Measurements from ENCODE around the gene ACOD1. TPM values are rescaled to one million over a fixed set of nuclear protein-coding genes. Genes with fewer than 3 reads are reported as not detected.

Gene ACOD1
- total and polyA plus RNA-seq, 4 donors: 0.08 TPM; not detected in 3

- Histone ChIP-seq H3K4me1 (ENCODE audit: control insufficient read depth in 4 of 4, insufficient read depth in 4 of 4, low read length in 3 of 4) (no peaks in the 10 kb centered on the region), H3K36me3 (ENCODE audit: control insufficient read depth in 4 of 4, insufficient read depth in 3 of 4, low read depth in 1 of 4, low read length in 3 of 4) (no peaks in the 10 kb centered on the region), H3K9me3 (ENCODE audit: control insufficient read depth in 4 of 4, low read length in 3 of 4) (no peaks in the 10 kb centered on the region), H3K27ac (ENCODE audit: low read depth in 1 of 2, low read length in 2 of 2) (no peak overlapping the region), H3K27me3 (ENCODE audit: control insufficient read depth in 4 of 4, insufficient read depth in 4 of 4, low read length in 3 of 4) (peaks cover 0 to 2% (median 0%) of the 10 kb centered on the region in 4 donors), H3K9ac (ENCODE audit: low read depth in 1 of 2, low read length in 2 of 2) (no peak overlapping the region), H3K4me3 (ENCODE audit: low read depth in 1 of 3, low read length in 3 of 3) (no peak overlapping the region)
- TF ChIP-seq YY1 (IDR thresholded peaks at IDR 0.05) (no peak), ATF3 (IDR thresholded peaks at IDR 0.05) (no peak), HNF4G (IDR thresholded peaks at IDR 0.05) (no peak), RAD21 (IDR thresholded peaks at IDR 0.05) (no peak), HNF4A (conservative IDR thresholded peaks at IDR 0.05) (no peak), TAF1 (conservative IDR thresholded peaks at IDR 0.05) (no peak), FOXA1 (IDR thresholded peaks at IDR 0.05) (no peak), ZBTB33 (IDR thresholded peaks at IDR 0.05) (no peak), EGR1 (IDR thresholded peaks at IDR 0.05; ENCODE audit: low read depth in 2 of 2) (no peak), RXRA (IDR thresholded peaks at IDR 0.05) (no peak), GABPA (IDR thresholded peaks at IDR 0.05 in 1 of 2, conservative IDR thresholded peaks at IDR 0.05 in 1 of 2) (no peak), FOXA2 (IDR thresholded peaks at IDR 0.05) (no peak), JUND (IDR thresholded peaks at IDR 0.05) (no peak)
- TF ChIP-seq, protein P1, sequence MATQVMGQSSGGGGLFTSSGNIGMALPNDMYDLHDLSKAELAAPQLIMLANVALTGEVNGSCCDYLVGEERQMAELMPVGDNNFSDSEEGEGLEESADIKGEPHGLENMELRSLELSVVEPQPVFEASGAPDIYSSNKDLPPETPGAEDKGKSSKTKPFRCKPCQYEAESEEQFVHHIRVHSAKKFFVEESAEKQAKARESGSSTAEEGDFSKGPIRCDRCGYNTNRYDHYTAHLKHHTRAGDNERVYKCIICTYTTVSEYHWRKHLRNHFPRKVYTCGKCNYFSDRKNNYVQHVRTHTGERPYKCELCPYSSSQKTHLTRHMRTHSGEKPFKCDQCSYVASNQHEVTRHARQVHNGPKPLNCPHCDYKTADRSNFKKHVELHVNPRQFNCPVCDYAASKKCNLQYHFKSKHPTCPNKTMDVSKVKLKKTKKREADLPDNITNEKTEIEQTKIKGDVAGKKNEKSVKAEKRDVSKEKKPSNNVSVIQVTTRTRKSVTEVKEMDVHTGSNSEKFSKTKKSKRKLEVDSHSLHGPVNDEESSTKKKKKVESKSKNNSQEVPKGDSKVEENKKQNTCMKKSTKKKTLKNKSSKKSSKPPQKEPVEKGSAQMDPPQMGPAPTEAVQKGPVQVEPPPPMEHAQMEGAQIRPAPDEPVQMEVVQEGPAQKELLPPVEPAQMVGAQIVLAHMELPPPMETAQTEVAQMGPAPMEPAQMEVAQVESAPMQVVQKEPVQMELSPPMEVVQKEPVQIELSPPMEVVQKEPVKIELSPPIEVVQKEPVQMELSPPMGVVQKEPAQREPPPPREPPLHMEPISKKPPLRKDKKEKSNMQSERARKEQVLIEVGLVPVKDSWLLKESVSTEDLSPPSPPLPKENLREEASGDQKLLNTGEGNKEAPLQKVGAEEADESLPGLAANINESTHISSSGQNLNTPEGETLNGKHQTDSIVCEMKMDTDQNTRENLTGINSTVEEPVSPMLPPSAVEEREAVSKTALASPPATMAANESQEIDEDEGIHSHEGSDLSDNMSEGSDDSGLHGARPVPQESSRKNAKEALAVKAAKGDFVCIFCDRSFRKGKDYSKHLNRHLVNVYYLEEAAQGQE (IDR thresholded peaks at IDR 0.05): no peak
- WGBS: 58% methylated on average over 6 of the region's 6 CpGs
- no peak for DNase-seq (ENCODE audit: low spot score)
Observed at GRCh38 chr13:76965759-76966421, 17.6 kb downstream of the ACOD1 start.

DNA sequence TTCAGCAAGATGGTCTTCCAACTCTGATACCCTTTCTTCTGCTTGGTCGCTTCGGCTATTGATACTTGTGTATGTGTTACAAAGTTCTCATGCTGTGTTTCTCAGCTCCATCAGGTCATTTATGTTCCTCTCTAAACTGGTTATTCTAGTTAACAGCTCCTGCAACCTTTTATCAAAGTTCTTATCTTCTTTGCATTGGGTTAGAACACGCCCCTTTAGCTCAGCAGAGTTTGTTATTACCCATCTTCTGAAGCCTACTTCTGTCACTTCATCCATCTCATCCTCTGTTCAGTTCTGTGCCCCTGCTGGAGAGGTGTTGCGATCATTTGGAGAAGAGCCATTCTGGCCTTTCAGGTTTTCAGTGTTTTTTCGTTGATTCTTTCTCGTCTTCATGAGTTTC is 18.7 kb downstream of the ACOD1 start:
- Histone ChIP-seq H3K36me3 (ENCODE audit: control insufficient read depth in 4 of 4, insufficient read depth in 3 of 4, low read depth in 1 of 4, low read length in 3 of 4) (no peaks in the 10 kb centered on the region), H3K4me3 (ENCODE audit: low read depth in 1 of 3, low read length in 3 of 3) (no peak overlapping the region), H3K9me3 (ENCODE audit: control insufficient read depth in 4 of 4, low read length in 3 of 4) (no peaks in the 10 kb centered on the region), H3K9ac (ENCODE audit: low read depth in 1 of 2, low read length in 2 of 2) (no peak overlapping the region), H3K4me1 (ENCODE audit: control insufficient read depth in 4 of 4, insufficient read depth in 4 of 4, low read length in 3 of 4) (no peaks in the 10 kb centered on the region), H3K27ac (ENCODE audit: low read depth in 1 of 2, low read length in 2 of 2) (no peak overlapping the region), H3K27me3 (ENCODE audit: control insufficient read depth in 4 of 4, insufficient read depth in 4 of 4, low read length in 3 of 4) (peaks cover 0 to 2% (median 0%) of the 10 kb centered on the region in 4 donors)
- TF ChIP-seq SP1 (IDR thresholded peaks at IDR 0.05) (no peak), YY1 (IDR thresholded peaks at IDR 0.05) (no peak), FOXA2 (IDR thresholded peaks at IDR 0.05) (no peak), EGR1 (IDR thresholded peaks at IDR 0.05; ENCODE audit: low read depth in 2 of 2) (no peak)
- 84% methylated on average over 6 of the region's 6 CpGs for WGBS
- DNase-seq (ENCODE audit: low spot score): no peak

Data from liver (tissue), 9 donors.